IPS-18a (cell line): ENCODE measurements around the gene IQGAP3.

Experiments used
- H3K27ac ChIP-seq: one replicate; pipeline ENCODE4 v1.5.1; 2013; ENCODE audit warnings: low read length
- H3K27me3 ChIP-seq: one replicate; pipeline ENCODE4 v1.6.1; 2013; ENCODE audit warnings: mild to moderate bottlenecking, low read length; ENCODE audit not compliant: control insufficient read depth, insufficient read depth
- H3K36me3 ChIP-seq: one replicate; pipeline ENCODE4 v1.6.1; 2013; ENCODE audit warnings: low read depth, low read length; ENCODE audit not compliant: control insufficient read depth
- H3K4me1 ChIP-seq: one replicate; pipeline ENCODE4 v1.6.1; 2013; ENCODE audit warnings: low read depth, low read length; ENCODE audit not compliant: control insufficient read depth
- H3K4me3 ChIP-seq: one replicate; pipeline ENCODE4 v1.5.1; 2013; ENCODE audit warnings: low read length
- H3K9ac ChIP-seq: one replicate; pipeline ENCODE4 v1.6.1; 2013; ENCODE audit warnings: mild to moderate bottlenecking, low read length, moderate library complexity
- H3K9me3 ChIP-seq: one replicate; pipeline ENCODE4 v1.6.1; 2013; ENCODE audit warnings: low read depth, low read length; ENCODE audit not compliant: control insufficient read depth

The IQGAP3 gene

DNA sequence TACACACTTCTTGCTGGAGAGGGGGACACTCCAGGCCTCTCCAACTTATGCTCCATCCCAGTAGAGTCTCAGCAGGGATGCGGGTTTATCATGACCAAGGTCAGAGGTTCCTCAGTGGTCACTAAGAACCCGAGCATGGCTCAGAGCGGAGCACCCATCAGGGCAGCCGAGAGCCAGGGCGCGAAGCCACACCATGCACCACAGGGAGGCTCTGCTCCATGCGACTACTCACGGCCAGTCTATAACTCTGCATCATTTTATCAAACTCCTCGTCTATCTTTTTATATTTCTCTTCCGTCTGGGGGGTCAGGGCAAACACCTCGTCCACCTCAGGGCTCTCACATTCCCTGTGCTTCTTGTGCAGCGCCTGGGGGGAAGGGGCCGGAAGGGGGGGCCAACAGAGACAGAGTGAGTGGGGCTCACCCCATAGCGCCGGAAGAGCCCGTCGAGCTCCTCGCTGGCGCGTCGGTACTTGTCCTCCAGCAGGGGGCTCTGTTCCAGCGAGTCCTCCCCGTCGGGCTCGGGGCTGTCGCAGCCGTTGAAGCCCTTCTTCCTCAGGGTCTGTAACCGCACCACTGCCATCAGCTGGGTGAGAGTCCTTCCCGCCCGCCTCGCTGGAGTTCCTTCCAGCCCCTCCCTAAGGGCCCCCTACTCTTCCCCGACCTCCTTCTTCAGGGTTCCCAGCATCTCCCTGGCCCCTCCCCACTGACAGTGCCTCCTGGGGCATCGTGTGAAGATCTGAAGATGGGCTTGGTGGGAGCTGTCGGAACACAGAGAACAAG is 91.8 kb downstream of the IQGAP3 start:
- H3K4me1 ChIP-seq, result peaks cover 12% of the 10 kb centered on the region
- no peaks in the 10 kb centered on the region for H3K27me3 ChIP-seq
- no peaks in the 10 kb centered on the region for H3K9me3 ChIP-seq
- peaks cover 20% of the 10 kb centered on the region for H3K36me3 ChIP-seq
- no peak overlapping the region for H3K9ac ChIP-seq
- no peak overlapping the region for H3K27ac ChIP-seq
- no peak overlapping the region for H3K4me3 ChIP-seq

DNA sequence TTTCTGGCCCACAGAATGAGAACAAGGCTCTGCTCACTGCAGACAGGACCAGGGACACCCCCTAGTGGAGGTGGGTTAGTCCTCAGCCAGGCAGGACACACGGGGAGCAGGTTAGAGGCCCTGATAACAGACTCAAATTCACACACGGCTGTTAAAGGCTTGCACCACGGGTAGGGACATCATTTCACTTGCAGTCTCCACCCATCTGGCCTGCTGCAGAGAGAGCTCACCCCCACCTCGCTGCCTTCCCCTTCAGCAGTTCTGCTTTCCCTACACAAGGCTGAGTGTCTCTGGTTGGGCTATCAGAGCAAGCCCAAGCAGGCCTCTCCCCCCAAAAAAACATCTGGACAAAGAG is 92.4 kb downstream of the IQGAP3 start:
- peaks cover 26% of the 10 kb centered on the region for H3K36me3 ChIP-seq
- H3K27ac ChIP-seq, result no peak overlapping the region
- H3K4me3 ChIP-seq, result no peak overlapping the region
- peaks cover 12% of the 10 kb centered on the region for H3K4me1 ChIP-seq
- H3K9ac ChIP-seq, result no peak overlapping the region
- no peaks in the 10 kb centered on the region for H3K27me3 ChIP-seq
- no peaks in the 10 kb centered on the region for H3K9me3 ChIP-seq

DNA sequence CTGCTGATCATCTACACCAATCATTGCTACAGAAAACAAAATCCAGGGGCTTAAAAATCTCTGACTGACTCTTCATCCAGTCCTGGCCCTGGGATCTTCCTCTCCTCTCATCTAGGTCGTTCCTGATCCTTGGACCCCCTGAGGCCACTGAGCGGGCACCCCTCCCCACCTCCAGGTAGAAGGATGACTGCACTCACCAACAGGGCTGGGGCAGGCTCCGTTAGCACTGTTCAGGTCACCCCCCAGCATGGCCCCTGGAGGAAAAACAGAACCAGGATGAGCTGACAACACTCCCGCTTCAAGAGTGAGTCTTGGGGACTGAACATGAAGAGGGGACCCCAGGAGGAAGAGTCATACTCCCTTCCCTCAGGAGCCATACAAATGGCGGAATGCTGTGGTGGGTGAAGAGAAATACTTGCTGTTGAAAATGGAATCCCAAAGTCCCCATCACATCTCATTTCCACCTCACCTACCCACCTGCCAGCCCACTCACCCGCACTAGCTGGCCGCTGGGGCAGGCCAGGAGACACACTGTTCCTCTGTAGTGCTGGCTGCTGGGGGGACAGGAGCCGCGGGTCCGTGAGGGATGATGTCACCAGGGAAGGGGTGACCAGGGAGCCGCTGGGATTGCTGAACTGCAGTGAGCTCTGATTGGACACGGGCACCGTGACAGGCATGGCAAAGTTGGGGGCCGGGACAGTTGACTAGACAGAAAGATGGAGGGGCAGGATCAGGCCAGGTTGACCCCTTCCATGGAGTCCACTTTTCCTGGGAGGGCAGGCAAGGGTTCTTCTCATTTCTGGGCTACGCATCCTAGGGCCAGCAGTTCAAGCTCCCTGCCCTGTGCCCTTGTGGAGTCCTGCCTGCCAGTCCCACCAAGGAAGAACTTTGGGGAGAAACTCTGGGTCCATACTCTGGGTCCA is 93.0 kb downstream of the IQGAP3 start:
- Histone ChIP-seq H3K4me1 (peaks cover 12% of the 10 kb centered on the region), H3K4me3 (no peak overlapping the region), H3K27ac (no peak overlapping the region), H3K36me3 (peaks cover 33% of the 10 kb centered on the region), H3K27me3 (no peaks in the 10 kb centered on the region), H3K9me3 (no peaks in the 10 kb centered on the region), H3K9ac (no peak overlapping the region)

DNA sequence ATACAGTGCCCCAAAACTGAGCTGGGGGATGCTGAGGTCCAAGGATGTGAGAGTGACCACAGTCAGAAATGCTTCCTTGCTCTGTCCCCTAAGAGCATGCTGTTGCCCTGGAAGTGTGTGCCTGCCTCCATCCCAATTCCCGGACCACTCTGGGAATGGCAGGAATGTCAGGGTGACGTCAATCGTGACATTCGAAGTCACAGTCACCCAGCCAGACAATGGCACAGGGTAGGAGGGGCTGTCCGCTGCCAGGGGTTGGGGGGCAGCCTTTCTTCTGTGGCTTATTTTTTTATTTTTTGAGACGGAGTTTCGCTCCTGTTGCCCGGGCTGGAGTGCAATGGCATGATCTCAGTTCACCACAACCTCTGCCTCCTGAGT is 94.1 kb downstream of the IQGAP3 start:
- Histone ChIP-seq H3K9ac (no peak overlapping the region), H3K36me3 (peaks cover 41% of the 10 kb centered on the region), H3K27me3 (no peaks in the 10 kb centered on the region), H3K4me3 (no peak overlapping the region), H3K27ac (no peak overlapping the region), H3K4me1 (peaks cover 12% of the 10 kb centered on the region), H3K9me3 (no peaks in the 10 kb centered on the region)

DNA sequence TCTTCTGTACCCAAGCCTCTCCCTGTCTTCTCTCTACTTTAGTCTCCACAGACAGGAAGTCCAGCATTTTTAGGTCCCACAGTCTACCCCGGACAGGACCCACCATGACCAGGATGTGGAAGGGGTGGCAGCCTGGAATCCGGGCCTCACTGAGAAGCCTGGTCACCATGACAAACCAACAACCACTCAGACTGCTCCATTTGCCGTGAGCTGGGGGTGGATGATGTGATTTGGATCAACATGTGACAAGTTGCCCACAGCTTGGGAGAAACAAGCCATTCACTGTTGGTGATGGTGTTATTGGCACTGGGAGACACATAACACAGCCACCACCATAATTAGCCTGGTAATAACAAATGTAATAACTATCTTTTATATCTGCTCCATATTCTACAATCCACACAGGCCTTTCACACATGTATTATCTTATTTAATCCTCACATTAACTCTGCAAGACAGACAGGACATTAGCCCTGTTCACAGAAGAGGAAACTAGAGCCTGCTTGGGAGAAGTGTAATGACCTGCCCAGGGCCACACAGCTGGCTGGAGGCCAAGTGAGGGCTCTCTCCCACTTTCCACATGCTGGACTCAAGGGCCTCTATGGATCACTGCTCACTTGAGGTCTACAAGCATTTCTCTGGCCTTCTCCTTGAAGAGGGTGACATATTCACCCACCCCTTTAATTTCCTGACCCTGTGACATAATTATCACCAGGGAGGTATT is 94.7 kb downstream of the IQGAP3 start:
- Histone ChIP-seq H3K4me3 (no peak overlapping the region), H3K36me3 (peaks cover 44% of the 10 kb centered on the region), H3K27me3 (no peaks in the 10 kb centered on the region), H3K4me1 (peaks cover 12% of the 10 kb centered on the region), H3K9me3 (no peaks in the 10 kb centered on the region), H3K9ac (no peak overlapping the region), H3K27ac (no peak overlapping the region)

DNA sequence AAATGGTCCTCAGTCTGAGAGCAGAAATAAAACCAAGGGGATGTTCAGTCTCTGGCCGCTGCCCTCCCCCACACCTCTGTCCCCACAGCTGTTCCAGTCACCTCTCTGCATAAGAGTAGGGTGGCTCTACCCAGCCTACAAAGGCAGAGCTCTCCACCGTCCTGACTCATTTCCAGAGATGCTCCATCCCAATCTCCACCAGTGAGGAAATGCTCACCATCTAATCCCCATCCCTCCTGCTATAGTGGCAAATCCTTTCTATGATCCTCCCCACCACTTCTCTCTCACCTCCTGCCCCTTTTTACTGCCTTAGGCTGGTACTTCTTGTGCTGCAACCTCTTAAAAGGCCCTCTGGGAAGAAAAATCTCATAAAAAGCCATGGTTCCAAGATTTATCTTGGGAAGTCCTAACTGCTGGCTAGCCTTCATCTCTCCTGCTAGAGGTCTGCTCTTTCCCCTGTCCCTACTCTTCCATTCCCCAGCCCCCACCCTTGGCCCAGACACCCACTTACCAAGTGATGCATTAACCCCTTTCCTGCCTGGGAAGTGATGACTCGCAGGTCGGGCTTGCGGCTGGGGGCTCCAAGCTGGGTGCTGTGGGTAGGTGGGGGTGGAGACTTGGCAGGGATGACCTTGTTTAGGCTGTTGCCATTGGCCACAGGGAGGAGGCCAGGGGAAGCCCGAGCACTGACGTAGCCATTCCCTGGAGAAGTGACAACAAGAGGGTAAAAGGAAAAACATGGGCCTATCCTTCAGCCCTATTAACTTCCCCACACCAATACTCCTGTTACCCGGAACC is 95.7 kb downstream of the IQGAP3 start:
- H3K36me3 ChIP-seq, result peaks cover 40% of the 10 kb centered on the region
- H3K9me3 ChIP-seq, result no peaks in the 10 kb centered on the region
- peaks cover 12% of the 10 kb centered on the region for H3K4me1 ChIP-seq
- H3K27me3 ChIP-seq, result no peaks in the 10 kb centered on the region
- no peak overlapping the region for H3K27ac ChIP-seq
- H3K9ac ChIP-seq, result no peak overlapping the region
- no peak overlapping the region for H3K4me3 ChIP-seq

DNA sequence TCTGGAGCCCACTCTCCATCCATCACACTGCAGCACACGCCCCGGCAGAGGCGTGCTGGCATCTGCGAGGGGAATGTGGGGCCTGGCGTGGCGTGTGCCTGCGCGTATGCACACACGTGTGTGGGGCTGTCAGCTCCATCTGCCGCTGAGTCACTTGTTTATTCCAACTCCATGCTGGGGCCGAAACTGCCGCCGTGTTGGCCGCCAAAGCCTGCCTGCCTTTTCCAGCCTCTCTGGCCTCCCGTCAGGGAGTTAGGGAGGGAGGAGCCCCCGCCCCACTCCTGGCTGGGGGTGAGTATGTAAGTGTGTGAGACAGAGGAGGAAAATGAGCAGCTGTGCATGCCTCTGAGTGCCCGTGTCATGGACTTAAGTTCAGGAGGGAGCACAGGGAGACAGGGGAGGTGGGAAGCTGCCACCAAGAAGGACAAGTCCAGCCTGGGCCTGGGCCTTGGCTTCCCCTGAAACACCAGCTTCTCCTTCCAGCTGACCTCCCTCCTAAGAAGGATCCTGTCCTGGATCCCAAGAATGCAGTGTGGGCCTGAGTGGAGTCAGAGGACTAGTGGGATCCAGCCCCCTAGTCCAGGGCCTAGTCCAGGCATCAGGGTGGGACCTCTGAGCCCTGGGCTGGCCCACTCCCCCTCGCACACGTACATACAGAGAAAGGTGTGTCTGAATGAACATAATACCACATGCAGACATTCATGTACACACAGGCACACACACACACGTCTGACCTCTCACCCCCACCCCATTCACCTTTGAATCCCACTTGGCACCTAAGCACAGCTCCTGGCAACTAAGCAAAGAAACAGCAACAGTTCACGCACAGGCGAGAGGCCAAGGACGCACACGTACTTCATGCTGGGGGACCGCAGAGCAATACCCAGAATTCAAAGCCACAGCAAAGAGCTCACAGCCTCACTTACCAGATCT is 96.5 kb downstream of the IQGAP3 start:
- Histone ChIP-seq H3K27ac (no peak overlapping the region), H3K9me3 (no peaks in the 10 kb centered on the region), H3K36me3 (peaks cover 40% of the 10 kb centered on the region), H3K27me3 (no peaks in the 10 kb centered on the region), H3K9ac (no peak overlapping the region), H3K4me1 (peaks cover 4% of the 10 kb centered on the region), H3K4me3 (no peak overlapping the region)
